A549 (cell line): Measurements from ENCODE around the gene DYRK3. TPM values are rescaled to one million over a fixed set of nuclear protein-coding genes. Genes with fewer than 3 reads are reported as not detected.

Experiments used
- ATAC-seq, 2 experiments: fragments of 200-7000 bp in 1 of 2; fragments of >200 bp in 1 of 2; cut with Nextera tagmentation in 1 of 2; cut with Tn5 transposase in 1 of 2; 3 replicates each; pipeline versions ENCODE4 v1.8.0 to v1.9.1; 2018 to 2020; ENCODE audit warnings: mild to moderate bottlenecking in 1 of 2, moderate library complexity in 1 of 2
- CTCF ChIA-PET: fragments of 300-600 bp; sonication (Branson Sonifier 250); formaldehyde crosslinking; extraction: SDS; loops from one replicate; lab custom pipeline; 2021; ENCODE audit warnings: antibody characterized with exemption, inconsistent platforms; lab: Yijun Ruan, JAX
- POLR2A ChIA-PET: fragments of 350-600 bp; formaldehyde crosslinking; extraction: SDS; loops from one replicate; lab custom pipeline; 2021; ENCODE audit warnings: antibody characterized with exemption, inconsistent platforms; lab: Yijun Ruan, JAX
- DNase-seq, 2 experiments: peaks; one replicate each; pipeline versions ENCODE4 v3.0.0 to v3.0.0-alpha.2; 2011 to 2016; ENCODE audit warnings: low read depth in 1 of 2, low spot score in 1 of 2
- FAIRE-seq: peaks from 2 replicates; lab custom pipeline; 2011; peaks lifted over from hg19 to GRCh38; lab: Jason Lieb, UNC
- H3K27ac ChIP-seq, 2 experiments: fragments of >200 bp; sonication (Bioruptor Twin); formaldehyde crosslinking; 3 replicates each; pipeline ENCODE4 v1.5.1; 2016 to 2017
- H3K4me1 ChIP-seq: fragments of >200 bp; sonication (Bioruptor Twin); formaldehyde crosslinking; 3 replicates; pipeline ENCODE4 v1.6.1; 2016
- H3K4me2 ChIP-seq: fragments of >200 bp; sonication (Bioruptor Twin); formaldehyde crosslinking; 3 replicates; pipeline ENCODE4 v1.6.1; 2016
- H3K4me3 ChIP-seq: fragments of >200 bp; sonication (Bioruptor Twin); formaldehyde crosslinking; 3 replicates; pipeline ENCODE4 v1.5.1; 2016
- H3K9me3 ChIP-seq: fragments of >200 bp; sonication (Bioruptor Twin); formaldehyde crosslinking; 3 replicates; pipeline ENCODE4 v1.6.1; 2016
- CBX8 ChIP-seq: fragments of 200-600 bp; sonication (generic); IDR thresholded peaks from 2 replicates; pipeline ENCODE4 v1.6.1; 2016
- CEBPB ChIP-seq, 2 experiments: fragments of >200 bp in 1 of 2; sonication (Bioruptor Twin) in 1 of 2; formaldehyde crosslinking in 1 of 2; IDR thresholded peaks; 2 replicates each; pipeline ENCODE4 v1.6.1; 2012 to 2016
- EHF ChIP-seq: fragments of 250-450 bp; sonication (Bioruptor Pico); IDR thresholded peaks from 2 replicates; pipeline ENCODE4 v1.5.0; 2020; ENCODE audit warnings: mild to moderate bottlenecking
- EHMT2 ChIP-seq: fragments of 200-600 bp; sonication (generic); IDR thresholded peaks from 2 replicates; pipeline ENCODE4 v1.6.1; 2016; ENCODE audit warnings: antibody characterized with exemption, low read depth, mild to moderate bottlenecking, moderate library complexity
- ESRRA ChIP-seq: fragments of 150-350 bp; IDR thresholded peaks from 2 replicates; pipeline ENCODE4 v1.6.1; 2014; ENCODE audit warnings: mild to moderate bottlenecking, low read length, borderline replicate concordance
- FOSL2 ChIP-seq, 2 experiments: fragments of 450-650 bp in 1 of 2; fragments of >200 bp in 1 of 2; sonication (Bioruptor Twin) in 1 of 2; formaldehyde crosslinking; IDR thresholded peaks; 2 replicates each; pipeline versions ENCODE4 v1.5.0 to v1.6.1; 2016 to 2020; ENCODE audit warnings: mild to moderate bottlenecking in 1 of 2, moderate library complexity in 1 of 2
- FOXS1 ChIP-seq: fragments of 250-450 bp; sonication (Bioruptor Pico); IDR thresholded peaks from 2 replicates; pipeline ENCODE4 v1.5.0; 2020; ENCODE audit warnings: mild to moderate bottlenecking, moderate library complexity
- GATA3 ChIP-seq: IDR thresholded peaks from 2 replicates; pipeline ENCODE4 v1.6.1; 2012; ENCODE audit warnings: borderline replicate concordance
- HDAC2 ChIP-seq: fragments of 200-600 bp; sonication (generic); IDR thresholded peaks from 2 replicates; pipeline ENCODE4 v1.6.1; 2016
- HOXA7 ChIP-seq: fragments of 250-450 bp; sonication (Bioruptor Pico); IDR thresholded peaks from 2 replicates; pipeline ENCODE4 v1.5.0; 2020; ENCODE audit warnings: mild to moderate bottlenecking, moderate library complexity
- HOXB5 ChIP-seq: fragments of 250-450 bp; sonication (Bioruptor Pico); IDR thresholded peaks from 2 replicates; pipeline ENCODE4 v1.5.0; 2020; ENCODE audit warnings: mild to moderate bottlenecking, moderate library complexity
- KDM1A ChIP-seq: fragments of 200-600 bp; sonication (generic); IDR thresholded peaks from 2 replicates; pipeline ENCODE4 v1.6.1; 2016; ENCODE audit warnings: low read depth, mild to moderate bottlenecking
- MAFK ChIP-seq: fragments of 450-650 bp; IDR thresholded peaks from 2 replicates; pipeline ENCODE4 v1.6.1; 2014; ENCODE audit not compliant: partially characterized antibody
- MAZ ChIP-seq: fragments of 150-350 bp; IDR thresholded peaks from 2 replicates; pipeline ENCODE4 v1.6.1; 2014; ENCODE audit warnings: antibody characterized with exemption, low read depth, low read length, borderline replicate concordance
- NFE2L2 ChIP-seq: fragments of 150-350 bp; conservative IDR thresholded peaks from 2 replicates; pipeline ENCODE4 v1.6.1; 2014; ENCODE audit warnings: low read length
- NPAS2 ChIP-seq: fragments of 250-450 bp; sonication (Bioruptor Pico); IDR thresholded peaks from 2 replicates; pipeline ENCODE4 v1.8.0; 2022; ENCODE audit warnings: mild to moderate bottlenecking, moderate library complexity, borderline replicate concordance
- NR3C1 ChIP-seq: fragments of >200 bp; sonication (Bioruptor Twin); formaldehyde crosslinking; IDR thresholded peaks from 3 replicates; pipeline ENCODE4 v1.6.1; 2017
- PHF8 ChIP-seq: fragments of 200-600 bp; sonication (generic); IDR thresholded peaks from 2 replicates; pipeline ENCODE4 v1.6.1; 2016; ENCODE audit warnings: low read depth, mild to moderate bottlenecking, antibody characterized with exemption, moderate library complexity, borderline replicate concordance
- RAD21 ChIP-seq, 2 experiments: fragments of >200 bp in 1 of 2; sonication (Bioruptor Twin) in 1 of 2; formaldehyde crosslinking in 1 of 2; IDR thresholded peaks in 1 of 2; conservative IDR thresholded peaks in 1 of 2; 2 replicates in 1 of 2; 3 replicates in 1 of 2; pipeline ENCODE4 v1.6.1; 2012 to 2018; ENCODE audit warnings: inconsistent platforms in 1 of 2
- RARB ChIP-seq: fragments of 250-450 bp; sonication (Bioruptor Pico); IDR thresholded peaks from 2 replicates; pipeline ENCODE4 v1.8.0; 2021; ENCODE audit warnings: mild to moderate bottlenecking, moderate library complexity
- RCOR1 ChIP-seq: fragments of 150-350 bp; IDR thresholded peaks from 2 replicates; pipeline ENCODE4 v1.6.1; 2014; ENCODE audit warnings: antibody characterized with exemption, low read length, low read depth
- RFX5 ChIP-seq: fragments of 450-650 bp; IDR thresholded peaks from 2 replicates; pipeline ENCODE4 v1.7.1; 2014; ENCODE audit warnings: antibody characterized with exemption, mild to moderate bottlenecking, moderate library complexity
- RNF2 ChIP-seq: fragments of 200-600 bp; sonication (generic); IDR thresholded peaks from 2 replicates; pipeline ENCODE4 v1.6.1; 2016; ENCODE audit warnings: low read depth, mild to moderate bottlenecking, antibody characterized with exemption, moderate library complexity, borderline replicate concordance
- SMC3 ChIP-seq: fragments of >200 bp; sonication (Bioruptor Twin); formaldehyde crosslinking; IDR thresholded peaks from 3 replicates; pipeline ENCODE4 v1.6.1; 2018; ENCODE audit warnings: inconsistent platforms
- SREBF2 ChIP-seq: fragments of 450-650 bp; IDR thresholded peaks from 2 replicates; pipeline ENCODE4 v1.6.1; 2014; ENCODE audit warnings: mild to moderate bottlenecking, moderate library complexity
- TP53 ChIP-seq: fragments of 250-450 bp; sonication (Bioruptor Pico); IDR thresholded peaks from 2 replicates; pipeline ENCODE4 v1.5.0; 2021; ENCODE audit warnings: mild to moderate bottlenecking, moderate library complexity
- ZNF302 ChIP-seq: fragments of 250-450 bp; sonication (Bioruptor Pico); IDR thresholded peaks from 2 replicates; pipeline ENCODE4 v1.9.0; 2021; ENCODE audit warnings: inconsistent platforms, mild to moderate bottlenecking, moderate library complexity
- WGBS: methylation state at CpG from one replicate; pipeline ENCODE4 v1.1.6; 2017; ENCODE audit errors: missing lambda C conversion rate; 5-methylcytosine and 5-hydroxymethylcytosine counted together
- polyA plus RNA-seq, 4 experiments: library from polyadenylated mRNA; depleted of rRNA in 3 of 4; stranded (reverse); fragments of >200 nt; fragmentation: RNase III in 1 of 4; extraction: RNeasy Plus Mini Kit Qiagen cat#74134 plus additional on column Dnase treatment in 1 of 4; gene quantifications; 2 replicates in 3 of 4; 3 replicates in 1 of 4; pipeline ENCODE4 v1.2.3, GENCODE V29; 2011 to 2017
- TF ChIP-seq, protein P1 (sequence below): fragments of >200 bp; sonication (Bioruptor Twin); formaldehyde crosslinking; IDR thresholded peaks from 2 replicates; pipeline ENCODE4 v1.6.1; 2016
- TF ChIP-seq, protein P2 (sequence below): fragments of >200 bp; sonication (Bioruptor Twin); formaldehyde crosslinking; IDR thresholded peaks from 3 replicates; pipeline ENCODE4 v1.5.1; 2016
- TF ChIP-seq, protein P3 (sequence below): fragments of 450-650 bp; IDR thresholded peaks from 2 replicates; pipeline ENCODE4 v1.6.1; 2014; ENCODE audit warnings: antibody characterized with exemption
- TF ChIP-seq, protein P4 (sequence below): fragments of 250-450 bp; sonication (Bioruptor Pico); IDR thresholded peaks from 2 replicates; pipeline ENCODE4 v1.5.0; 2020; ENCODE audit warnings: low read depth, mild to moderate bottlenecking, moderate library complexity

The DYRK3 gene
- polyA plus RNA-seq, 2 of the 4 experiments (the other 2 are of a cell fraction) = 7.3 to 8.7 TPM

DNA sequence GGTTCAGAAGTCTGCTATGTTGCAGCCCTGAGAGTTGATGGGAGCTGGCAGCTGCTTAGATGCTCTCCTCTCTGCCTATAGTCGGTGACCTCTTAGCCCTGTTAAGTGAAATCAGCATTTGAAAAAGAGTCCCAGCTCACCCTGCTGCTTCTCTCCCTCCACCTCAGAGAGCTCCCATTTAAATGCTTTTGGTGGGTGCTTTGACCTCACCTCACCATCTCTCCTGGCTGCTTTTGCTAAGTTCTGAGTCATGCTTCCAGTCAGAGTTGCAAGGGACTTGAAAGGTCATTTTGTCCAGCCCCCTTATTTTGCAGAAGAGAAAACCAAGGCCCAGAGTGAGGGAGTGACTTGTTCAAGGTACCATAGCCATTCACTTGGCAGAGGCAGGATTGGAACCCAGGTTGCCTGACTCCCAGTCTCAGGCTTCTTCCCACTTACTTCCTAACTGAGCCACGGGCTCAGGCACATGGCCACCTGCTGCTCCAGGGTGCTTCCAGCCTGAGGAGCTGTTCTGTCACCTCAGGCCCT, 52.6 kb downstream of the DYRK3 start:
- WGBS = 47% methylated on average over 2 of the region's 2 CpGs
- Histone ChIP-seq H3K4me1 (peaks cover 68% of the 10 kb centered on the region), H3K4me2 (peak overlapping the region; percentile 97), H3K9me3 (no peaks in the 10 kb centered on the region), H3K27ac (peak overlapping the region; percentile 7 to 67; a peak in 4 of 6 replicates)
- CTCF ChIA-PET = interaction anchor here (0.6 to 2.6 kb wide), 11 partner anchors 11 to 143 kb away, joined by 3 to 14 read pairs (median 4); no protein-coding TSS in a partner anchor
- no peak for FAIRE-seq
- no peak for TF ChIP-seq ESRRA
- TF ChIP-seq, all 56 proteins: peak for 0
- POLR2A ChIA-PET = interaction anchor here (1.3 kb wide), 1 partner anchor 22 kb away, joined by 4 read pairs; no protein-coding TSS in a partner anchor
- H3K4me3 ChIP-seq = no peak overlapping the region
- ATAC-seq (no peak), DNase-seq (no peak)

DNA sequence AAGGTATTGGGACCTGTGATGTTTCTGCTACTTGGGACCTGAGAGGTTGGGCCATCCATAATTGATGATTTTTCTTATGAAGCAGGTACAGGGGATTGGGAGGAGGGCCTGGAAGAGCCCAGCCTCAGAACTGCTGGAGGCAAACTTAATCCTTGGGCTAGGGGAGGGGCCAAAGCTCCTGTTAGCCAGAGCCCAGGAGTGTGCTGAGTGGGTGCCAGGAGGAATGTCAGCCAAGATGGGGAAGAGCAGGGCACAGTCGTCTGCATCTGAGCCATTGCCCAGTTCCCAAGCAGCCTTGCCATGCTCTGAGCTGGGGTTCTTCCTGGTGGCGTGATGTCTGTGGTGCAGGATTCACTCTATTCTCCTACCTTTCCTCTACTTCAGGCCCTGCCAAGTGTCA, 55.2 kb downstream of the DYRK3 start:
- ATAC-seq (no peak), DNase-seq (no peak), FAIRE-seq (no peak)
- ChIA-PET POLR2A (no interaction called here), CTCF (interaction anchor here (0.9 to 5.0 kb wide), 10 partner anchors 12 to 222 kb away, joined by 3 to 40 read pairs (median 4); no protein-coding TSS in a partner anchor)
- Histone ChIP-seq H3K4me2 (peak overlapping the region; percentile 69; the same call in 2 of the 3 replicates), H3K9me3 (no peaks in the 10 kb centered on the region), H3K27ac (peak overlapping the region in 1 of 2 experiments; percentile 9; a peak in 1 of 6 replicates), H3K4me3 (no peak overlapping the region), H3K4me1 (peaks cover 83% of the 10 kb centered on the region)
- 82% methylated on average over 2 of the region's 2 CpGs for WGBS
- TF ChIP-seq NFE2L2 = no peak
- no peak for TF ChIP-seq RNF2
- TF ChIP-seq, protein P1, sequence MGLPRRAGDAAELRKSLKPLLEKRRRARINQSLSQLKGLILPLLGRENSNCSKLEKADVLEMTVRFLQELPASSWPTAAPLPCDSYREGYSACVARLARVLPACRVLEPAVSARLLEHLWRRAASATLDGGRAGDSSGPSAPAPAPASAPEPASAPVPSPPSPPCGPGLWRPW = no peak
- TF ChIP-seq HDAC2 = no peak
- TF ChIP-seq ESRRA = no peak
- no peak for TF ChIP-seq HOXB5 (CRISPR knock-in tag)
- TF ChIP-seq RARB = no peak
- no peak for TF ChIP-seq RFX5
- TF ChIP-seq CBX8 = no peak
- no peak for TF ChIP-seq NR3C1
- TF ChIP-seq, protein P2, sequence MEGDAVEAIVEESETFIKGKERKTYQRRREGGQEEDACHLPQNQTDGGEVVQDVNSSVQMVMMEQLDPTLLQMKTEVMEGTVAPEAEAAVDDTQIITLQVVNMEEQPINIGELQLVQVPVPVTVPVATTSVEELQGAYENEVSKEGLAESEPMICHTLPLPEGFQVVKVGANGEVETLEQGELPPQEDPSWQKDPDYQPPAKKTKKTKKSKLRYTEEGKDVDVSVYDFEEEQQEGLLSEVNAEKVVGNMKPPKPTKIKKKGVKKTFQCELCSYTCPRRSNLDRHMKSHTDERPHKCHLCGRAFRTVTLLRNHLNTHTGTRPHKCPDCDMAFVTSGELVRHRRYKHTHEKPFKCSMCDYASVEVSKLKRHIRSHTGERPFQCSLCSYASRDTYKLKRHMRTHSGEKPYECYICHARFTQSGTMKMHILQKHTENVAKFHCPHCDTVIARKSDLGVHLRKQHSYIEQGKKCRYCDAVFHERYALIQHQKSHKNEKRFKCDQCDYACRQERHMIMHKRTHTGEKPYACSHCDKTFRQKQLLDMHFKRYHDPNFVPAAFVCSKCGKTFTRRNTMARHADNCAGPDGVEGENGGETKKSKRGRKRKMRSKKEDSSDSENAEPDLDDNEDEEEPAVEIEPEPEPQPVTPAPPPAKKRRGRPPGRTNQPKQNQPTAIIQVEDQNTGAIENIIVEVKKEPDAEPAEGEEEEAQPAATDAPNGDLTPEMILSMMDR = no peak
- TF ChIP-seq SREBF2 = no peak
- no peak for TF ChIP-seq MAFK
- no peak for TF ChIP-seq TP53 (CRISPR knock-in tag)
- TF ChIP-seq FOXS1 = no peak
- no peak for TF ChIP-seq ZNF302 (CRISPR knock-in tag)
- TF ChIP-seq FOSL2 (IDR thresholded peaks at IDR 0.05) = no peak
- TF ChIP-seq FOSL2 (CRISPR knock-in tag; IDR thresholded peaks at IDR 0.05) = no peak
- TF ChIP-seq CEBPB (IDR thresholded peaks at IDR 0.05) = no peak
- no peak for TF ChIP-seq KDM1A
- TF ChIP-seq, all 56 proteins: peak for 0

DNA sequence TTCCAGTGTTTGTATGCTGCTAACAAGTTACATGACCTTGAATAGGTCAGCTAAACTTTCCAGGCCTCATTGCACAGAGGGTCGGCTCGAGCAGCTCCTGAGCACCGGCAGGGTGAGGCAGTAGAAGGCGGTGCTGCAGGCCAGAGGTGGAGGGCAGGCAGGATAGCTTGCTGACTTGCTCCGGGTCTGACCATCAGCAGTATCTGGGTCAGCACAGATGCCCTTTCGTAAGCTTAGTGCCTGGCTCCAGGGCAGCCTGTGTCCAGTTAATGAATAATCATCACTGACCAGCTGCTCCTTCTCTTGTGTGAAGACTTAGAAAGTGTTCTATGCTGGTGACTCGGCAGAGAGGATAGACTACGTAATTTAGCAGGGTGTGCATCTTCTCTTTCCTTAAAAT, 56.3 kb downstream of the DYRK3 start:
- ATAC-seq (peak; percentile 11 to 34; a peak in 3 of 6 replicates), DNase-seq (no peak)
- CTCF ChIA-PET = interaction anchor here (0.8 to 5.0 kb wide), 11 partner anchors 11 to 223 kb away, joined by 3 to 40 read pairs (median 4); no protein-coding TSS in a partner anchor
- no peak for TF ChIP-seq RAD21 (conservative IDR thresholded peaks at IDR 0.05 in 1 of 2, IDR thresholded peaks at IDR 0.05 in 1 of 2)
- TF ChIP-seq KDM1A = no peak
- TF ChIP-seq PHF8 = no peak
- TF ChIP-seq HOXB5 (CRISPR knock-in tag) = no peak
- TF ChIP-seq SMC3 = no peak
- no peak for TF ChIP-seq EHF (CRISPR knock-in tag)
- no peak for TF ChIP-seq GATA3
- no peak for TF ChIP-seq RARB
- no peak for TF ChIP-seq HOXA7 (CRISPR knock-in tag)
- no peak for TF ChIP-seq NR3C1
- no peak for TF ChIP-seq EHMT2
- TF ChIP-seq, protein P3, sequence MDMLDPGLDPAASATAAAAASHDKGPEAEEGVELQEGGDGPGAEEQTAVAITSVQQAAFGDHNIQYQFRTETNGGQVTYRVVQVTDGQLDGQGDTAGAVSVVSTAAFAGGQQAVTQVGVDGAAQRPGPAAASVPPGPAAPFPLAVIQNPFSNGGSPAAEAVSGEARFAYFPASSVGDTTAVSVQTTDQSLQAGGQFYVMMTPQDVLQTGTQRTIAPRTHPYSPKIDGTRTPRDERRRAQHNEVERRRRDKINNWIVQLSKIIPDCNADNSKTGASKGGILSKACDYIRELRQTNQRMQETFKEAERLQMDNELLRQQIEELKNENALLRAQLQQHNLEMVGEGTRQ = no peak
- TF ChIP-seq, protein P4, sequence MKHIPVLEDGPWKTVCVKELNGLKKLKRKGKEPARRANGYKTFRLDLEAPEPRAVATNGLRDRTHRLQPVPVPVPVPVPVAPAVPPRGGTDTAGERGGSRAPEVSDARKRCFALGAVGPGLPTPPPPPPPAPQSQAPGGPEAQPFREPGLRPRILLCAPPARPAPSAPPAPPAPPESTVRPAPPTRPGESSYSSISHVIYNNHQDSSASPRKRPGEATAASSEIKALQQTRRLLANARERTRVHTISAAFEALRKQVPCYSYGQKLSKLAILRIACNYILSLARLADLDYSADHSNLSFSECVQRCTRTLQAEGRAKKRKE (CRISPR knock-in tag) = no peak
- no peak for TF ChIP-seq FOXS1
- no peak for TF ChIP-seq MAFK
- no peak for TF ChIP-seq NPAS2 (CRISPR knock-in tag)
- TF ChIP-seq RCOR1 = no peak
- TF ChIP-seq CBX8 = no peak
- TF ChIP-seq MAZ = no peak

More for the DNA sequence above, 56.3 kb downstream of the DYRK3 start:
- 40% methylated on average over 8 of the region's 8 CpGs for WGBS
- Histone ChIP-seq H3K4me3 (no peak overlapping the region), H3K4me2 (peak overlapping the region; percentile 69), H3K4me1 (peaks cover 82% of the 10 kb centered on the region), H3K27ac (peak overlapping the region; percentile 30 to 42; a peak in 5 of 6 replicates), H3K9me3 (no peaks in the 10 kb centered on the region)
- FAIRE-seq = no peak
- POLR2A ChIA-PET = interaction anchor here (0.5 kb wide), 1 partner anchor 87 kb away, joined by 3 read pairs; no protein-coding TSS in a partner anchor
